Activated CD4-positive, alpha-beta T cell treated with anti-CD3 and anti-CD28 coated beads, Interleukin-10, Interleukin-2, amounts not matched to agents 100 ng/mL and 50 ng/mL, durations not matched to agents 16 hours and 8 hours (primary cell): ENCODE measurements around the gene CACNA1B.
"Not testable (repeated sequence)": the region's sequence is repeated elsewhere in the genome, so short reads cannot be mapped to it uniquely, and the experiment has no call there.

ENCODE experiments used
- DNase-seq: peaks from one replicate; pipeline ENCODE4 v3.0.0-alpha.2; 2020

The CACNA1B gene

GRCh38 chr9:137890768-137891587, 13.4 kb downstream of the CACNA1B start:
- not testable (repeated sequence) for DNase-seq

GRCh38 chr9:137891588-137892423, 14.2 kb downstream of the CACNA1B start:
- no peak for DNase-seq

GRCh38 chr9:137892424-137893191, 15.0 kb downstream of the CACNA1B start:
- DNase-seq: no peak

GRCh38 chr9:137893670-137894069, 16.1 kb downstream of the CACNA1B start:
- no peak for DNase-seq

GRCh38 chr9:137899551-137900360, 22.2 kb downstream of the CACNA1B start:
- DNase-seq: no peak

GRCh38 chr9:137900584-137901310, 23.2 kb downstream of the CACNA1B start:
- DNase-seq: no peak

GRCh38 chr9:137902646-137903045, 25.1 kb downstream of the CACNA1B start:
- no peak for DNase-seq

GRCh38 chr9:137905740-137906139, 28.2 kb downstream of the CACNA1B start:
- no peak for DNase-seq

GRCh38 chr9:137907776-137908175, 30.2 kb downstream of the CACNA1B start:
- DNase-seq: no peak

- DNase-seq: no peak
Observed at GRCh38 chr9:137912671-137913070, 35.1 kb downstream of the CACNA1B start.

GRCh38 chr9:137913132-137913531, 35.5 kb downstream of the CACNA1B start:
- no peak for DNase-seq

GRCh38 chr9:137913771-137914767, 36.5 kb downstream of the CACNA1B start:
- DNase-seq: no peak

GRCh38 chr9:137916540-137916939, 39.0 kb downstream of the CACNA1B start:
- DNase-seq: no peak

- no peak for DNase-seq
Observed at GRCh38 chr9:137917116-137917515, 39.5 kb downstream of the CACNA1B start.

- no peak for DNase-seq
Observed at GRCh38 chr9:137917795-137918194, 40.2 kb downstream of the CACNA1B start.

GRCh38 chr9:137918331-137919094, 40.9 kb downstream of the CACNA1B start:
- DNase-seq: no peak

GRCh38 chr9:137919095-137919465, 41.5 kb downstream of the CACNA1B start:
- DNase-seq: no peak

- no peak for DNase-seq
Observed at GRCh38 chr9:137919649-137920141, 42.1 kb downstream of the CACNA1B start.

GRCh38 chr9:137920753-137921152, 43.2 kb downstream of the CACNA1B start:
- no peak for DNase-seq
